Thyroid gland (tissue), 4 donors: ENCODE measurements around the gene RAB11FIP3. TPM values are rescaled to one million over a fixed set of nuclear protein-coding genes. Genes with fewer than 3 reads are reported as not detected.

Source experiments
- DNase-seq, 2 donors: peaks; one replicate each; pipeline ENCODE4 v3.0.0-alpha.2; 2019
- H3K27ac ChIP-seq, 3 donors: fragments of 200-600 bp; sonication (generic); 1 replicate in 2 of 3; 2 replicates in 1 of 3; pipeline ENCODE4 v1.5.1; 2016 to 2019; ENCODE audit warnings: mild to moderate bottlenecking in 1 of 3, moderate library complexity in 1 of 3
- H3K27me3 ChIP-seq: fragments of 200-600 bp; sonication (generic); one replicate; pipeline ENCODE4 v1.5.1; 2019
- H3K36me3 ChIP-seq, 2 donors: fragments of 200-600 bp; sonication (generic); one replicate each; pipeline ENCODE4 v1.5.1; 2016 to 2019
- H3K4me1 ChIP-seq, 2 donors: fragments of 200-600 bp; sonication (generic); one replicate each; pipeline ENCODE4 v1.5.1; 2017 to 2019
- H3K4me3 ChIP-seq, 3 donors: fragments of 200-600 bp; sonication (generic); replicated peaks in 1 of 3; 1 replicate in 2 of 3; 2 replicates in 1 of 3; pipeline ENCODE4 v1.5.1; 2016; ENCODE audit warnings: mild to moderate bottlenecking in 1 of 3
- H3K9me3 ChIP-seq: fragments of 200-600 bp; sonication (generic); one replicate; pipeline ENCODE4 v1.5.1; 2017
- POLR2A ChIP-seq, 2 donors: fragments of 450-650 bp; IDR thresholded peaks; one replicate each; pipeline ENCODE4 v1.6.1; 2017; ENCODE audit warnings: antibody characterized with exemption in 2 of 2, mild to moderate bottlenecking in 2 of 2, moderate library complexity in 1 of 2
- WGBS, 2 donors: methylation state at CpG; one replicate each; pipeline ENCODE4 v1.1.5; 2017; 5-methylcytosine and 5-hydroxymethylcytosine counted together
- intact Hi-C: fragments of 100-400 bp; cut with DNase I; formaldehyde crosslinking; loops from one replicate; pipeline ENCODE4 v1.15.1; 2023
- total RNA-seq, 4 donors: library from RNA; depleted of rRNA; stranded (reverse); fragments of >200 nt; gene quantifications; one replicate each; pipeline ENCODE4 v1.2.3, GENCODE V29; 2016
- TF ChIP-seq, protein P1 (sequence below), 6 experiments: fragments of 200-600 bp in 3 of 6; fragments of 450-650 bp in 3 of 6; sonication (generic) in 3 of 6; IDR thresholded peaks; one replicate each; pipeline ENCODE4 v1.5.1; 2016 to 2019; ENCODE audit warnings: antibody characterized with exemption in 6 of 6, mild to moderate bottlenecking in 2 of 6, inconsistent platforms in 1 of 6, moderate library complexity in 1 of 6

The RAB11FIP3 gene
- total RNA-seq, 4 donors from 2014 or later = 26.6 to 34.3 (median 28.0) TPM

DNA sequence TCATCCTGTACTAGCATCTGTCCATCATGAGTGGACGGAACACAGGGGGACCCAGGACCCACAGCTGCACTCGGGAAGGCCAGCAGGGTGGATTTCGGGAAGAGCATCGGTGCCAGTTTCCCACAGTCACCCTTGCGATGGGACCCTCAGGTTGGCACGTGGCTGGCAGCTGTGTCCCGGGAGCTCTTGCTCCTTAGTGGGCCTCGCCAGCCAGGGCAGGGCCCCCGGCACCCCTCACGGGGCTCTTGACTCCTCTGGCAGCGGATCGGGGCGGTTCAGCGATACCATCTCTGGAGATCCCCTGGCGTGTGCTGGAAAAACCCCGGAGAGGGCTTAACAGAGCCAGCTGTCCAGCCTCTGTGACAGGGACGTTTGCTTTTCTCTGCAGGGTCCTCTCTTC, 111.3 kb downstream of the RAB11FIP3 start:
- TF ChIP-seq, protein P1, sequence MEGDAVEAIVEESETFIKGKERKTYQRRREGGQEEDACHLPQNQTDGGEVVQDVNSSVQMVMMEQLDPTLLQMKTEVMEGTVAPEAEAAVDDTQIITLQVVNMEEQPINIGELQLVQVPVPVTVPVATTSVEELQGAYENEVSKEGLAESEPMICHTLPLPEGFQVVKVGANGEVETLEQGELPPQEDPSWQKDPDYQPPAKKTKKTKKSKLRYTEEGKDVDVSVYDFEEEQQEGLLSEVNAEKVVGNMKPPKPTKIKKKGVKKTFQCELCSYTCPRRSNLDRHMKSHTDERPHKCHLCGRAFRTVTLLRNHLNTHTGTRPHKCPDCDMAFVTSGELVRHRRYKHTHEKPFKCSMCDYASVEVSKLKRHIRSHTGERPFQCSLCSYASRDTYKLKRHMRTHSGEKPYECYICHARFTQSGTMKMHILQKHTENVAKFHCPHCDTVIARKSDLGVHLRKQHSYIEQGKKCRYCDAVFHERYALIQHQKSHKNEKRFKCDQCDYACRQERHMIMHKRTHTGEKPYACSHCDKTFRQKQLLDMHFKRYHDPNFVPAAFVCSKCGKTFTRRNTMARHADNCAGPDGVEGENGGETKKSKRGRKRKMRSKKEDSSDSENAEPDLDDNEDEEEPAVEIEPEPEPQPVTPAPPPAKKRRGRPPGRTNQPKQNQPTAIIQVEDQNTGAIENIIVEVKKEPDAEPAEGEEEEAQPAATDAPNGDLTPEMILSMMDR (IDR thresholded peaks at IDR 0.05) = no peak
- TF ChIP-seq POLR2A (IDR thresholded peaks at IDR 0.05) = no peak
- intact Hi-C loops = no loop called here
- no peak for DNase-seq
- no peaks in the 10 kb centered on the region for H3K4me1 ChIP-seq
- no peaks in the 10 kb centered on the region for H3K27me3 ChIP-seq
- WGBS, 2 donors = 90% methylated on average over 3 to 8 of the region's 17 CpGs
- H3K4me3 ChIP-seq = no peak overlapping the region
- H3K9me3 ChIP-seq = no peaks in the 10 kb centered on the region
- H3K27ac ChIP-seq = no peak overlapping the region
- H3K36me3 ChIP-seq = no peaks in the 10 kb centered on the region

DNA sequence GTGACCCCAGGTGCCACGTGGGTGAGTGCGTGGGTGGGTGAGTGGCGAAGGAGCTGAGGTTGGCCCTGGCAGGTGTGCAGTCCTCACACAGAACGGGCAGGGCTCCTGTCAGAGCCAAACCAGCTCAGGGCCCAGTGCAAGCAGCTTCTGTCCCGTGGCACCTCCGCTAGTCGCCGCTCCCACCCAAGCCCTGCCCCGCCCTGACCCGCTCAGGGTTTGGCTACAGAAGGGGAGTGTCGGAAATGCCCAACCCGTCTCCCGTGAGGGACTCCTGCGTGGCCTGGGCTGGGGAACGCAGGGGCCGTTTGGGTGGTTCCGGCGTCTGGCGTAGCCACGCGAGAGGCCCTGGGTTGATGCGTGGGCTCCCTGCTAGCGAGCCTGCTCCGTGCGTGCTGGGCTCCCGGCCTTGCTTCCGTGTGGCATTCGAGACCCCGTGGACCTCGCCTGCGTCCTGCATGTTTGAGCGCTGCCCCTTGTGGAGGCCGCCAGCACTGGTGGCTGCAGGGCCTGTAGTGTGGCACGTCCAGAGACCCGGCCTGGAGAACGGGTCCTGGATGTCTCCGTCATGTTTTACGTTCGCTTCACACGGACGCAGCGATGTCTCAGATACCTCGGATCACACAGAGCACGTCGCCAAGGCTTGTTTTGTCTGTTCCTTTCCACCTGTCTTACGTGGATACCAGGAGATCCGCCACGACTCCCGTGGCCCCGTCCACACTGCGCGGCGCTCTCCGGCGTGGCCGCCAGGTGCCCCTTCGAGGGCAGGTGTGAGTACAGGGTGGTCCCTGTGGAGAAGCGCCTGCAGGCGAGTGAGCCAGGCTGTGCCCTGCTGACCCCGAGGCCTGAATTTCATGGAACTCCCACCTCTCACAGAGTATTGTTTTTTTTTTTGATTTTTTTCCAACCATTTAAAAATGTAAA, 112.2 kb downstream of the RAB11FIP3 start:
- no peaks in the 10 kb centered on the region for H3K27me3 ChIP-seq
- H3K27ac ChIP-seq = no peak overlapping the region
- H3K36me3 ChIP-seq = no peaks in the 10 kb centered on the region
- no peaks in the 10 kb centered on the region for H3K9me3 ChIP-seq
- intact Hi-C loops = no loop called here
- H3K4me1 ChIP-seq = no peaks in the 10 kb centered on the region
- TF ChIP-seq, protein P1 (IDR thresholded peaks at IDR 0.05) = no peak
- TF ChIP-seq POLR2A (IDR thresholded peaks at IDR 0.05) = no peak
- no peak for DNase-seq
- 95 to 96% methylated on average over 45 to 59 of the region's 60 CpGs for WGBS, 2 donors
- no peak overlapping the region for H3K4me3 ChIP-seq

DNA sequence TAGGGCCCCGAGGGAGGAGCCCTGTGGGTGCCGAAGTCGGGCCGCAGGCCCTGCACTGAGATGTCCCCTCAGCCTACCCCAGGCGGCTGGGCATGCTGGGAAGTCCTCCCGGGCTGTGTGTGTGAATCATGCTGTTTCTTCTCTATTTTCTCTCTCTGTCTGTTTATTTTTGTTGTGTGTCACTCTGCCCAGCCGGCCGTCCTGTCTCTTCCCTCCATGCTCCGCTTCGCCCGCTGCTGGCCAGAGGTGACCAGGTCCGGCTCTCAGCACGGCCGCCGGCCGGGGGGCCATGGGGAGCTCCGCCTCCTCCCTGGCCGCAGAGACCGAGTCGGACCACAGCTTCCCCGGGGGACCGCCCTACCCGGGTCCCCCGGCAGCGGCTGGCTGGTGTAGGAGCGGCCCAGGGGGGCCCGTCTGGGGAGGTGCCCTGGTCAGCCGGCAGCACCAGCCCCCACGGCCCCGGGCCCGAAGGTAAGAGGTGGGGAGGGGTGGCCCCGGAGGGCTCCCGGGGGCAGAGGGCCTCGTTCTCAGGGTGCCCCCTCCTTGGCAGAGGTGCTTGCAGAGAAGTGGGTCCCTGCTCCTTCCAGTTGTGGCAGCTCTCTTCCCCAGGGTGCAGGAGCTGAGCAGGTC, 114.6 kb downstream of the RAB11FIP3 start:
- H3K27ac ChIP-seq = no peak overlapping the region
- H3K9me3 ChIP-seq = no peaks in the 10 kb centered on the region
- H3K4me1 ChIP-seq = no peaks in the 10 kb centered on the region
- DNase-seq = no peak
- H3K4me3 ChIP-seq = no peak overlapping the region
- TF ChIP-seq, protein P1 (IDR thresholded peaks at IDR 0.05) = no peak
- TF ChIP-seq POLR2A (IDR thresholded peaks at IDR 0.05) = no peak
- no peaks in the 10 kb centered on the region for H3K36me3 ChIP-seq
- intact Hi-C loops = no loop called here
- WGBS, 2 donors = 89 to 90% methylated on average over 20 of the region's 34 CpGs
- no peaks in the 10 kb centered on the region for H3K27me3 ChIP-seq

DNA sequence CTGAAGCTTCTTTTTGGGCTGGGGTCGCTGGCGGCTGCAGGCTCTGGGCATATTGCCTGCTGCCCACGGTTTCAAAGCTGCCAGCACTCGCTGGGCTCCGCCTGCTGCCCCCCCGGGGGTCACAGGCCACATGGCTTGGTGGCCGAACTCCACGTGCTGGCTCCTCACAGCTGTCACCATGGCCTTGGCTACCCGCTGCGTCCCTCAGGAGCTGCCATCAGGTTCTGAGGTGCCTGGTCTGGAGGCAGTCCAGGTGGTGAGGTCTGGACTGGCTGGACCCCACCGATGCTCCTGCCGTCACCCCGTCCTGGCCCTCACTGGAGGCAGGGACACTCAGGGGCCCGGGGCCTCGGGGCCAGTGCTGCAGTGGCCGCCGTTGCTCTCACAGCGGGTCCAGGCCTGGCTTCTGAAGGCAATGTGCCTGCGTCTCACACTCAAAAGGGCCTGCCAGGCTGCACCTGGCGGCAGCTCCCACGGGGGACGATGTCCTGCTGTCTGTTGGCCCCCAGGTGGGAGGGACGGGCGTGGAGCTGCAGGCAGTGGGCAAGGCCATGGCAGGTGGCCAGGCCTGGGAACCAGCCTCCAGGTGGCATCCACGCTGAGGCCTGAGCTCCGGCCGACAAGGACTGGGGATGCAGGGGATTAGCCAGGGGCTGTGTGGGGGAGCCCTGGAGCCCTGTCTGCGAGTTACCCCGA, 115.3 kb downstream of the RAB11FIP3 start:
- DNase-seq = no peak
- H3K27me3 ChIP-seq = no peaks in the 10 kb centered on the region
- 75 to 94% methylated on average over 4 to 9 of the region's 29 CpGs for WGBS, 2 donors
- TF ChIP-seq, protein P1 (IDR thresholded peaks at IDR 0.05) = no peak
- no peak for TF ChIP-seq POLR2A (IDR thresholded peaks at IDR 0.05)
- H3K27ac ChIP-seq = no peak overlapping the region
- no peaks in the 10 kb centered on the region for H3K4me1 ChIP-seq
- H3K4me3 ChIP-seq = no peak overlapping the region
- intact Hi-C loops = no loop called here
- H3K9me3 ChIP-seq = no peaks in the 10 kb centered on the region
- no peaks in the 10 kb centered on the region for H3K36me3 ChIP-seq
